ENCODE measurements around the gene CILP2.

CILP2 gene

DNA sequence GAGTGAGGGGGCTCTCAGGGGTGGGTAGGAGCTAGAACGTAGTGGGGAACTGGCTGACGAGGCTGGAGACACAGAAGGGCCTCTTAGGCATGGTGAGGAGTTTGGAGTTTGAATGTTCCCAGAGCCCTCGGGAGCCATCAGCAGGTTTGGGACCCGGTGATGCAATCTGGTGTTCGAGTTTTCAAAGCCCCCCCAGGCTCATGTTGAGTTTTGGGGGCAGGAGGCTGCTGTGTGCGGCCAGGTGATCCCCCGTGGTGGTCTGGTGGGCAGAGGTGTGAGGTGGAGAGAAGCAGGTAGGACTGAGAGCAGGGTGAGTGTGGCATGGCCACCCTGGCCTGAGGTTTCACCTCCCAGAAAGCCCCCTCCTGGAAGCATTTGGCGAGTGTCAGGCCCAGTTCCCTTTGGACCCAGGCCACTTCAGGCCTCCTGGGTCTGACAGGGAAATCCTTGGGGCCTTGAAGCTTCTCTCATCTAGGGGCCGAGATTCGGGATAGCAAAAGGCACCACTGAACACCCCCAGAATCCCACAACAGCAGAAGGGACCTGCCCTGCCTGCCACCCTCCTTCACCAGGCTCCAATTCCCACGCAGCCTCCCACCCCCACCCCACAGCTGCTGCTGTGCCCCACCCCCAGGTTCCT is 8.2 kb upstream of the CILP2 start:
- no peak for DNase-seq

DNA sequence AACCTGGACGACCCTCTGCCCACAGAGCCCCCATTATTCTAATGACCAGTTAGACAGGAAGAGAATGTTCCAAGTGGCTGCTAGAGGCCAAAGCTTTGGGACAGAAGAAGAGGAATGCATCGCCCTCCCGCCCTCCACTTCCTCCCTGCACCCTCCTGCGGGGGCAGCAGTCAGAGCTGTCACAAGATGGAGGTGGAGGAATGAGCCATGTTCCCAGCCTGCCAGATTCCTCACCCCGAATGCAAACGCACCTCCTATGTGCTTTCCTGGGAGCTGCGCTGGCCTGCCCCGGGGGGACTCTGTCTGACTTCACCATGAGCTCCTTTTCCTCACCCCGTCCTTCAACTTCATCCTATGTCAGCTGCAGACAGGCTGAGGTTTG is 7.7 kb upstream of the CILP2 start:
- DNase-seq: peak in 1 of 2 donors; percentile 61

DNA sequence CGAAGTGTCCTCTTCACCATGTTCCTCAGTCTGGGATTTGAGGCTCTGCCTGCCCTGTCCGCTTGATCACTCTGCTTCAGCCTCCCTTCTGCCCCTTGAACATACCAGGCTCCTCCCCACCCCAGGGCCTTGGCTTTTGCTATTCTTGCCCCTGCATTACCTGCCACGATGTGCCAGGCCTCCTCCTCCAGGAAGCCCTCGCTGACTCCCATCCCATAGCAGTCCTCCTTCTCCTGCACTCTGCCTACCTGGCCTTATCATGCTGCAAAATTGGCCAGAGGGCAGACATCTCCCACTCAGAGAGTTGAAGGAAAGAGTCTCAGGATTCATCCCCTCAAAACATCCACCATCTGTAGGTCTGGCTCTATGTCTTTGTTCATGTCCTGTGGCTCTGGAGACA is 7.2 kb upstream of the CILP2 start:
- no peak for DNase-seq

DNA sequence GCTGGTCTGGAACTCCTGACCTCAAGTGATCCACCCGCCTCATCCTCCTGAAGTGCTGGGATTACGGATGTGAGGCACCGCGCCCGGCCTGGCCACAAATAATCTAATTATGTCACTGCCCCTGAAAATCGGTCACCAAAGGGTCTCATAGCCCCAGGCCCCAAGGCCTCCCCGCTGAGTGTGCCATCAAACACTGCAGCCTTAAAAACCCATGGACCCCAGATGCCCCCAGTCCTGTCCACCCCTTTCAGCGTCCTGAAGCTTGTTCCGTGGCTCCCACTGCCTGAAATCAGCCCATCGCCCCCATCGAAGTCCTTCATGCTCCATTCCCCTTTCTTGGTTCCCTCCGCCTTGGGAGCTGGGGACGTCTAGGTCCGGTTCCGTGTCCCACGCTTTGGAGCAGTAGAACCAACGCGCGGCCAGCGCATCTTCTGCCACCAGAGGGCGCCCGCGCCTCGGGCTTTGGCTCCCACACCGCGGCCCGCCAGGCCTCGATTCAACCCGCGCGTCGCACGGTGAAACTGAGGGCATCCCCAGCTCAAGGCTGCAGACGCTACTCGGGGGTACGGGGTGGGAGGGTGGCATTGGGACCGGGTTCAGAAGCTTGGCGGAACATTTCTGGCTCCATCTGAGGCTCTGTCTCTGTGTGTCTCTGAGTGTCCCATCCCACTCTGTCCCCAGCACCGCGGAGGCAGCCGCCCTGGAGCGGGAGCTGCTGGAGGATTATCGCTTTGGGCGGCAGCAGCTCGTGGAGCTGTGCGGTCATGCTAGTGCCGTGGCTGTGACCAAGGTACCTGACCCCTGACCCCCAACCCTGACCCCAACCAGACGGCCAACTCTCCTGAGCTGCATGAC is 5.9 kb upstream of the CILP2 start:
- peak; percentile 72 to 77 for DNase-seq

DNA sequence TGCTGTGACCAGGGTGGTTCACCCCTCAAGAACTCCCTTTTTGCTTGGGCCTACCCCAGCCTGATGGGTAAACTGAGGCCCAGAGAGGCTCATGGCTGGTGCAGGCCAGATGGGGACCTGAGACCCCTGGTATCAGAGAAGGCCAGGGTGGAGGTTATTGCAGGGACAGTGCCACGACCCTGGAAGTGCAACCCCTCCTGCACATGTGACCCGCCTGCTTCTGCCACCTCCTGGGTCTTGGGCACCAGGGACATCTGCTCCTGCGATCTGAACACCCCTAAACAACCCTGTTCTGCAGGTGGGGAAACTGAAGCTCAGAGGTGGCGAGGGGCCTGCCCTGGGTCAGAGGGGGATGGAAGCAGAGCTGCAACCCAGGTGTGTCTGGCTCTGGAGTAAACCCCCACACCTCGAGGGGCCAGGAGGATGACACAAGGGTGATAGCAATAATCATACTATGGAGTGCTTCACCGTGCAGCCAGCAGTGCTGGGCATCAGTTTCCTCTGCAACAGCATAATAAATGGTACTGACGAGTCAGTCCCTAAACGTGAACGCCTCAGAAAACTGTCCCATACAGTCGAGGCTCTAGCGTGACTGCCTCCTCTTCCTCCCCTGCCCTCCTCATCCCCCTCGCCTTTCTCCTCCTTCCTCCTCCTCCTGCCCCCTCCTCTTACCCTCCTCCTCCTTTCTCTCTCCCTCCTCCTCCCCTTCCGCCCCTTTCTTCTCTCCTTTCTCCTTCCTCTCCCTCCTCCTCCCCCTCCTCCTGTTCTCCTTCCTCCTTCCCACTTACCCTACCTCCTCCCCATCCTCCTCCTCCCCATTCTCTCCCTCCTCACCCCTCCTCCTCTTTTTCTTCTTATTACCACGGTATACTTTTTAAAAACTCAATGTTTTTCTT is 5.0 kb upstream of the CILP2 start:
- no peak for DNase-seq

DNA sequence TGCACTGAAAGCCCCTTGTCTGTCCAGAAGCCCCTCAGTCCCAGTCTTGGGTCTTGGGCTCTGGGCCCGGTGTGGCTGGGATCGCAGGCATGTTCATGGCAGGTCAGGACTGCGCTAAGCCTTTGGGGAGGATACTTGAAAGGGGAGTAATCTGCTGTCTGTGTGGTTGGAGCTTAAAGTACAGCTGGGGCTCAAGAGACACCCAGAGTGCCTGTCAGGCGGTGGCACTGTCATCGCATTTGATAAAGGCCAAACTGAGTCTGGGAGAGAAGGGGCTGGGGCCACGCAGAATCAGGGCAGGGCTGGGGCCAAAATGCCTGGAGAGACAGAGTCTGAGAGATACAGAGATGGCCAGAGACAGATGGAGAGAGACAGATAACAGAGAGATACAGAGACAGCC is 4.2 kb upstream of the CILP2 start:
- DNase-seq: no peak

DNA sequence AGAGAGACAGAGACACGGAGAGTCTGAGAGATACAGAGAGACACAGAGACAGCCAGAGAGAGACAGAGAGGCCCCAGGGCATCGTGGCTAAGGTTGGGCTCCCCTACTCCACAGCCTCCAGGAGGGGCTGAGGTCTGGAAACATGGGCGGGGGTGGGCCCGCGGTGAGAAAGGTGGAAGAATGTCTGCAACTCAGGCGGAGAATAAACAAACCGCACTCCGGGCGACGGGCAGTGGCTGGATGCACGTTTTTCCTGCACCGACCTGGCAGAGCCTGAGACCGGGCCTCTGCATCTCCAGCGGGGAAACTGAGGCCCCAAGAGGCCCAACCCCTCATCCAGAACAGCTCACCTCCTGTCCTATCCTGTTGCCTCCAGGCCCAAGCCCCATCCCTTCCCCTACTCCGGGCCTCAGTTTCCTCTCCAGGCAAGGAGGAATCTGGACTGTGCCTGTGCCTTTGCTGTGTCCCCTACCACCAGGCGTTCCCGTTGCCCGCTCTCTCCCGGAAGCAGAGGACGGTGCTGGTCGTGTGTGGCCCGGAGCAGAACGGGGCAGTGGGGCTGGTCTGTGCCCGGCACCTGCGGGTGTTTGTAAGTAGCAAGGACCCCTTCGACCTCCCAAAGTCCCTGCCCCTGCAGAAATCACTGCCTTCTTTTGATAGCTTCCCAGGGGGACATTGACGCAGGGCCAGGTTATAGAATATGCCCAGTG is 3.4 kb upstream of the CILP2 start:
- no peak for DNase-seq

DNA sequence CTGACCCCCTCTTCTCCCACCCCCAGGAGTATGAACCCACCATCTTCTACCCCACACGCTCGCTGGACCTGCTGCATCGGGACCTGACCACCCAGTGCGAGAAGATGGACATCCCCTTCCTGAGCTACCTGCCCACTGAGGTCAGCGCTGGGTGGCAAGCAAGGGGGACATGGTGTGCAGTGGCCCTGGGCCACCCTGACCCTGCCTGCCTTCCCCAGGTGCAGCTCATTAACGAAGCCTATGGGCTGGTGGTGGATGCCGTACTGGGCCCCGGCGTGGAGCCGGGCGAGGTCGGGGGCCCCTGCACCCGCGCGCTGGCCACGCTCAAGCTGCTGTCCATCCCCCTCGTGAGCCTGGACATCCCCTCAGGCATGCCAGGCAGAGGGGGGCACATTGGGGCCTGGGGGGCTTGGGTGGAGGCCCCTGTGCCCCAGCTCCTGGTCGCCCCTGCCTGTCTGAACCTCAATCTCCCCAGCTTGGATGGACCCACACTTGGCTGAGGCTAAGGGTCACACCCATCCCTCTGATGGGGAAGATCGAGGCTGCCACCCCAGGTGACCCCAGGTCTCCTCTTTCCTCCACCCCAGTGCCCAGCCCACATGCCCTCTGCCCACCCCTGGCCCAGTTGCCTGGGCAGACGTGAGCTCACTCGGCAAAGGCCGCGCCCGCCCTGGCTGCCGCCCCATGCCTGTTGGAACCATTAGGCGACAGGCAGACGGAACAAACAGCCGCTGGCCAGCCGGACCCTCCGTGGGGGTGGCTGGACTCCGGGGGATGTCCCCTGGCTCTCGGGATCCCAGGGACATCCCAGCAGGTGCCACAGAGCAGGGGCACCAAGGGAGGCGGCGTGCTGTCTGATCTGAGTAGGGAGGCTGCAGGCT is 2.5 kb upstream of the CILP2 start:
- no peak for DNase-seq

DNA sequence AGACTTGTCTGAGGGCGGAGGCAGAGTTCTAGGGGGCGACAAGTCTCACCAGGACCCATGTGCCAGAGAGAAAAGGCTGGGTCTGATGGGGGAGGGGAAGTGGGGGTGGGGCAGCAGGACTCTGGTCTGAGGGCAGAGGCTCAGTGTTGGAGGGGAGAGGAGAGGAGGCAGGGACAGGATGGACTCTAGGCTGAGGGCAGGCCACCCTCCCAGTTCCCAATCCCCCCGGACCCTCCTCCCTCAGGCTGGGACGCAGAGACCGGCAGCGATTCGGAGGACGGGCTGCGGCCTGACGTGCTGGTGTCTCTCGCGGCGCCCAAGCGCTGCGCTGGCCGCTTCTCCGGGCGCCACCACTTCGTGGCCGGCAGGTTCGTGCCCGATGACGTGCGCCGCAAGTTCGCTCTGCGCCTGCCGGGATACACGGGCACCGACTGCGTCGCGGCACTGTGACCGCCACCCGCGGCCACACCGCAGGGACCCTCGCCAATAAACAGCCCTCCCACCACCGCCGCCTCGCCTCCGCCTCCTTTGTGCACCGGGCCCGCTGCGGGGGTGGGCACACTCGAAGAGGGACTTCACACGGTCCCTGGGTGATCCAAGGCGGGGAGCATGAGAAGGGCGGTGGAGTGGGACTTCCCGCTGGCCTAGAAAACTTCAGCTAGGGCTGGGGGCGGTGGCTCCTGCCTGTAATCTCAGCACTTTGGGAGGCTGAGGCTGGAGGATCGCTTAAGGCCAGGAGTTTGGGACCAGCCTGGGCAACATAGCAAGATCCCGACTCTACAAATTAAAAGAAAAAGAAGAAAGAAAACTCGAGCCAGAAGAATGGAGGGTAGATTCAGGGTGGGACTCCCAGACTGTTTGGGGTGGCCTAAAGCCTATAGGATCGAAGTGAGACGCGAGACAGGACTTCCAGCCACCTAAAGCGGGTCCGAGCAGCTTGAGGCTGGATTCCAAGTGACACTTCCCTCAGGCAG is 703 bp upstream of the CILP2 start:
- no peak for DNase-seq

DNA sequence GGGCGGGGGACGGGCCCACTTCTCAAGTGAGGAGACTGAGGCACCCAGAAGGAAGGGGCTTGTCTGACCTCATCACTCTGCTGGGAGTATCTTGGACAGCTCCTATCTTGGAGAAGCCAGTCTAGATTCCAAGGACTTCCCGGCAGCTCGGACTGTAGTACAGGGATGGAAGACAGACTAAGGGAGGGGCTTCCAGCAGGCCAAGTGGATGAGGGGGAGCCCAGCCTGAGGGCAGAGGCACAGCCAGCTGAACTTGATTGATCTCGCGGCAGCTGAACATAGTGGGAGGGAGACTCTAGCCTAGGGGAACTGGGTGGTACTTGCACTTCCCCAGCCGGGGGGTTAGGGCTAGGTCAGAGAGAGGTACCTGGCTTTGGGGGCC is 711 bp downstream of the CILP2 start:
- DNase-seq: no peak

DNA sequence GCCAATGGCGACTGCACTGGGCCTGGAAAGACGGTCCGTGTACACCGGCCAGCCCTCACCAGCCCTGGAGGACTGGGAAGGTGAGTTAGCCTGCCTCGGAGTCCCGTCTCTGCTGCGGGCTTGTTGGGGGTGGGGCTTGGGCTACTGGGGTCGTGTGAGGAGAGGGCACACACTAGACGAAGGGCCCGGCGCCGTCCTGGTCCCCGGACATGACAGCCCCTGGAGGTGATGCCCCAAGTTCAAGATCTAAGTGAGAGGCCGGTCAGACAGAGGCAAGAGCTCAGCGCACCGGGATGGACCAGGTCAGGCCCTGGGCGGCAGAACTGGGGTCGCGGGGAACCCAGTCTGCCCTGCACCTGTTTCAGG is 1.6 kb downstream of the CILP2 start:
- no peak for DNase-seq

DNA sequence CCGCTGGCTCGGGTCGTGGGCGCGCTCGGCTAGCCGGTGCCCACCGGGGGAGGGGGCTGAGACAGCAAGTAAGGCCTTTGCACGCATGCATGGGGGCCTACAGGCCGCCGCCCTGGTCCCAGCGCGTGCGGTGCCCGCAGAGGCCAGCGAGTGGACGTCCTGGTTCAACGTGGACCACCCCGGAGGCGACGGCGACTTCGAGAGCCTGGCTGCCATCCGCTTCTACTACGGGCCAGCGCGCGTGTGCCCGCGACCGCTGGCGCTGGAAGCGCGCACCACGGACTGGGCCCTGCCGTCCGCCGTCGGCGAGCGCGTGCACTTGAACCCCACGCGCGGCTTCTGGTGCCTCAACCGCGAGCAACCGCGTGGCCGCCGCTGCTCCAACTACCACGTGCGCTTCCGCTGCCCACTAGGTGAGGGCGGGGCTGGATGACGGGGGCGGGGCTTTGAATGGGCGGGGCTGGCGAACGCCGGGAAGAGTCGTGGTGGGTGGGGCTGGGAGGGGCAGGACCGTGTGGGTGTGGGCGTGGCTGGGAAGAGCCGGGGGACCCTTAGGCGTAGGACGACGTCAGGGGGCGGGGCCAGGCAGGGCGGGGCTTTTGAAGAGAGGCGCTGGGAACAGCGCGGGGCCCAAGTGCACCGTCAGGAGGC is 2.1 kb downstream of the CILP2 start:
- DNase-seq: peak; percentile 80 to 91

DNA sequence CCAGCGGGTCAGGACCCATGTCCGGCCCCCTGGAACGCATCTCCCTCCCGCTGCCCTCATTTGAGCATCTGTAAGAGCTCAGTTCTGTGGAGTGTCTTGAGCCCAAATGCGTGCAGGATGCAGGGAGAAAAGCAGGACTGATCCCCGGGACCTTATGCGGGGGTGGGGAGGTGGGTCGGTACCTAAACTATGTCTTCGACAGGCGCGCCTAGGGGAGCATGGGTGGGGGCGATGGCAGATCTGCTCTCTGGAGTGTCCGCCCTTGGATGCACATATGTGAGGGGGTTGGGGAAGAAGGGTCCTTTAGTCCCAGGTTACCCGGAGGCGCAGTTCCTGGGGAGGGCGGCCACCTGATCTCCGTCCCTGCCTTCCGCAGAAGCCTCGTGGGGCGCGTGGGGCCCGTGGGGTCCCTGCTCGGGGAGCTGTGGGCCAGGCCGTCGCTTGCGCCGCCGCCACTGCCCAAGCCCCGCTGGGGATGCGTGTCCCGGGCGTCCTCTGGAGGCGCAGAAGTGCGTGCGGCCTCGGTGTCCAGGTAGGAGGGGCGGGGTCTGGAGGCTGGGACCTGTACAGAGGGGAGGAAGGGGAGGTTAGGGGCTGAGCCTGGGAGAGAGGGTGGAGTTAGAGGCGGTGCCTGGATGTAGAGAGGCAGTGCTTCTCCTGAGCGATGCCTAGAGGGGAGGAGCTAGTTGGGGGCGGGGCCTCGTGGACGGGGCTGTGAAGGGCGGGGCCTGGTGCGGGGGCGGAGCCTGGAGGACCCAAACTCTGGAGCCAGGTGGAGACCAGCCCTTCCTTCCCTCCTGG is 2.9 kb downstream of the CILP2 start:
- DNase-seq: peak; percentile 16 to 35

DNA sequence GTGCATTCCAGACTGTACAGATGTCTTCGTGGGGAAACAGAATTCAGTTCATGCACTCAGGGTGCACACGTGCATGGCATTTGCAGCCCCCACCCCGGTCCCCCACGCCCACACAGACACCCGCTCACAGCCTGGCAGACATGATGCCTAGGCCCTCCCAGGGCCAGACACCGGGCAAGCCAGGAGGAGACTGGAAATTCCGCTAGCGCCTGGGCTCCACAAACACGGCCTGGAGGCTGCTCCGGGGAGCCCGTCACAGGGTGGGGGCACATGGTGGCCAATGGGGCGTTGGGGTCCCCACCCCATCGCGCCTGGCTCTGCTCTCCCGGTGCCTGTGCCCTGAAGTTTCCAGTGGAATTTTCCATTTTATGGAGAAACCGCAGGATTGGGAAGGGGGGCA is 3.6 kb downstream of the CILP2 start:
- no peak for DNase-seq

DNA sequence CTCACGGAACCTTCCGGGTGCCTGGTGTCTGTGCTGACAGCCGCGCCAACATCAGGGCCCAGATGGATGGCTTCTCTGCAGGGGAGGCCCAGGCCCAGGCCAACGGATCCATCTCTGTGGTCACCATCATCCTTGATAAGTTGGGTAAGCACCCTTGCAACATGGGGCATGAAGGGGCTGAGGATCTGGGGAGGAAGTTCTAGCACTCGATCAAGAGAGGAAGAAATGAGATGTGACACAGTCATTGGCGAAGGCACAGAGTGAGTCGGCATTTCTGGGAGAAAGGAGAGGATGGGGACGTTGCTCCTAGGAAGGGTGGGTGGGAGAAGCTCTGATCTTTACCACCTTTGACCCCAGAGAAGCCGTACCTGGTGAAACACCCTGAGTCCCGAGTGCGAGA is 4.4 kb downstream of the CILP2 start:
- peak; percentile 74 to 76 for DNase-seq

DNA sequence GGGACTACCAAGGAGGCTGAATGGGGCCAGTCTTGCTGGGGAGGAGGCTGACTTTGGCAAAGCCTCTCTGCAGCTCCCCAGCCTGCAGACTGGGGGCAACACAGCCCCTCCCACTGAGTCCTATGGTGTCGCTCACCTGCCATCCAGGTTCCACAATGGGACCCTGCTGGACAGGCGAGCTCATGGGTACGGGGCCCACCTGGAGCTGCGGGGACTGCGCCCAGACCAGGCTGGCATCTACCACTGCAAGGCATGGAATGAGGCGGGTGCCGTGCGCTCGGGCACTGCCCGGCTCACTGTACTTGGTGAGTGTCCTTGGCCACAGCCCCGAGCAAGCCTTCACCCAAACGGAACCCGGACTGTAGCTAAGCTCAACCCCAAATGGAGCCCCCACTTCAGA is 5.0 kb downstream of the CILP2 start:
- DNase-seq: no peak

DNA sequence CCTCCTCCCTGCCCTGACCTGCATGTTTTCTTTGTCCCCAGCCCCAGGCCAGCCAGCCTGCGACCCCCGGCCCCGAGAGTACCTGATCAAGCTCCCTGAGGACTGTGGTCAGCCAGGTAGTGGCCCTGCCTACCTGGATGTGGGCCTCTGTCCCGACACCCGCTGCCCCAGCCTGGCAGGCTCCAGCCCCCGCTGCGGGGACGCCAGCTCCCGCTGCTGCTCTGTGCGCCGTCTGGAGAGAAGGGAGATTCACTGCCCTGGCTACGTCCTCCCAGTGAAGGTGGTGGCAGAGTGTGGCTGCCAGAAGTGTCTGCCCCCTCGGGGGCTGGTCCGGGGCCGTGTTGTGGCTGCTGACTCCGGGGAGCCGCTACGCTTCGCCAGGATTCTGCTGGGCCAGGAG is 5.6 kb downstream of the CILP2 start:
- no peak for DNase-seq

DNA sequence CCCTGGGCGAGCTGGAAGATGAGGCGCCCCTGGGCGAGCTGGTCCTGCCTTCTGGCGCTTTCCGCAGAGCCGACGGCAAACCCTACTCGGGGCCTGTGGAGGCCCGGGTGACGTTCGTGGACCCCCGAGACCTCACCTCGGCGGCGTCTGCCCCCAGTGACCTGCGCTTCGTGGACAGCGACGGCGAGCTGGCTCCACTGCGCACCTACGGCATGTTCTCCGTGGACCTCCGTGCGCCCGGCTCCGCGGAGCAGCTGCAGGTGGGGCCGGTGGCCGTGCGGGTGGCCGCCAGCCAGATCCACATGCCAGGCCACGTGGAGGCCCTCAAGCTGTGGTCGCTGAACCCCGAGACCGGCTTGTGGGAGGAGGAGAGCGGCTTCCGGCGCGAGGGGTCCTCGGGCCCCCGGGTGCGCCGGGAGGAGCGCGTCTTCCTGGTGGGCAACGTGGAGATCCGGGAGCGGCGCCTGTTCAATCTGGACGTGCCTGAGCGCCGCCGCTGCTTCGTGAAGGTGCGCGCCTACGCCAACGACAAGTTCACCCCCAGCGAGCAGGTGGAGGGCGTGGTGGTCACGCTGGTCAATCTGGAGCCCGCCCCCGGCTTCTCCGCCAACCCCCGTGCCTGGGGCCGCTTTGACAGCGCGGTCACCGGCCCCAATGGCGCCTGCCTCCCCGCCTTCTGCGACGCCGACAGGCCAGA is 6.3 kb downstream of the CILP2 start:
- no peak for DNase-seq

Data from inflammatory macrophage (primary cell).